Keratinocyte (primary cell): ENCODE measurements around the gene PAQR5. TPM values are rescaled to one million over a fixed set of nuclear protein-coding genes. Genes with fewer than 3 reads are reported as not detected.
A peak's percentile ranks its signal among the peaks of the same experiment; 100 is the strongest.

ENCODE experiments used
- DNase-seq: peaks from one replicate; pipeline ENCODE4 v3.0.0-alpha.2; 2011; ENCODE audit warnings: low read depth, missing footprints, low spot score
- FAIRE-seq: peaks from 2 replicates; lab custom pipeline; 2011; peaks lifted over from hg19 to GRCh38; lab: Jason Lieb, UNC
- H2AFZ ChIP-seq: 2 replicates; pipeline ENCODE4 v1.6.0; 2012; ENCODE audit warnings: low read length, control low read depth, inconsistent platforms; ENCODE audit not compliant: control insufficient read depth
- H3K27ac ChIP-seq: 2 replicates; pipeline ENCODE4 v1.5.1; 2011; ENCODE audit warnings: low read length; ENCODE audit not compliant: control insufficient read depth, insufficient read depth
- H3K27me3 ChIP-seq: 3 replicates; pipeline ENCODE4 v1.6.0; 2011; ENCODE audit warnings: low read length; ENCODE audit not compliant: control insufficient read depth, insufficient read depth; ENCODE audit errors: extremely low read depth
- H3K36me3 ChIP-seq, 2 experiments: 2 replicates in 1 of 2; 3 replicates in 1 of 2; pipeline ENCODE4 v1.5.1; 2011; ENCODE audit warnings: low read length in 2 of 2, mild to moderate bottlenecking in 1 of 2; ENCODE audit not compliant: control insufficient read depth in 2 of 2, insufficient read depth in 2 of 2; ENCODE audit errors: extremely low read depth in 1 of 2
- H3K4me1 ChIP-seq: 3 replicates; pipeline ENCODE4 v1.5.1; 2011; ENCODE audit warnings: low read length; ENCODE audit not compliant: control insufficient read depth, insufficient read depth; ENCODE audit errors: extremely low read depth
- H3K4me2 ChIP-seq: 3 replicates; pipeline ENCODE4 v1.6.0; 2011; ENCODE audit warnings: low read depth, low read length; ENCODE audit not compliant: control insufficient read depth, insufficient read depth; ENCODE audit errors: extremely low read depth
- H3K4me3 ChIP-seq, 3 experiments: fragments of 200-600 bp in 1 of 3; sonication (generic) in 1 of 3; 2 replicates in 2 of 3; 3 replicates in 1 of 3; pipeline ENCODE4 v1.5.1; 2011 to 2016; ENCODE audit warnings: low read length in 3 of 3, mild to moderate bottlenecking in 3 of 3, control low read depth in 2 of 3, inconsistent platforms in 1 of 3, low read depth in 1 of 3, mixed read lengths in 1 of 3, mixed run types in 1 of 3, moderate library complexity in 1 of 3; ENCODE audit not compliant: control insufficient read depth in 2 of 3, insufficient read depth in 2 of 3; ENCODE audit errors: extremely low read depth in 1 of 3
- H3K79me2 ChIP-seq: 2 replicates; pipeline ENCODE4 v1.6.0; 2012; ENCODE audit warnings: low read length; ENCODE audit not compliant: control insufficient read depth, insufficient read depth
- H3K9ac ChIP-seq: 3 replicates; pipeline ENCODE4 v1.6.0; 2011; ENCODE audit warnings: low read length; ENCODE audit not compliant: control insufficient read depth, insufficient read depth; ENCODE audit errors: extremely low read depth
- H3K9me1 ChIP-seq: 3 replicates; pipeline ENCODE4 v1.6.0; 2011; ENCODE audit warnings: low read length; ENCODE audit not compliant: control insufficient read depth, insufficient read depth; ENCODE audit errors: extremely low read depth
- H3K9me3 ChIP-seq: 2 replicates; pipeline ENCODE4 v1.5.1; 2012; ENCODE audit warnings: low read depth, low read length; ENCODE audit not compliant: control insufficient read depth
- H4K20me1 ChIP-seq: 3 replicates; pipeline ENCODE4 v1.6.0; 2011; ENCODE audit warnings: low read length; ENCODE audit not compliant: control insufficient read depth, insufficient read depth; ENCODE audit errors: extremely low read depth
- EZH2 ChIP-seq: IDR thresholded peaks from one replicate; pipeline ENCODE4 v1.6.1; 2012; ENCODE audit warnings: inconsistent platforms, mild to moderate bottlenecking, low read length, moderate library complexity
- dilution Hi-C: fragments of 300-500 bp; cut with MboI; formaldehyde crosslinking; loops from one replicate; pipeline ENCODE4 v1.7.0; 2020; ENCODE audit warnings: low sequenced_read_pairs; ENCODE audit not compliant: extremely low pct_ligation_motif_present
- polyA plus RNA-seq, 5 experiments: library from polyadenylated mRNA; depleted of rRNA in 3 of 5; stranded (reverse) in 3 of 5; stranded (forward) in 1 of 5; unstranded in 1 of 5; fragments of >200 nt; gene quantifications; 1 replicate in 1 of 5; 2 replicates in 3 of 5; 3 replicates in 1 of 5; pipeline versions ENCODE4 v1.2.1 to v1.2.3, GENCODE V29; 2011 to 2012; ENCODE audit warnings: missing spikeins in 2 of 5, low read depth in 1 of 5, low replicate concordance in 1 of 5
- TF ChIP-seq, protein P1 (sequence below), 3 experiments: IDR thresholded peaks in 1 of 3; conservative IDR thresholded peaks in 1 of 3; optimal IDR thresholded peaks in 1 of 3; 2 replicates in 2 of 3; 3 replicates in 1 of 3; pipeline versions ENCODE3 to v1.5.1; 2011; ENCODE audit warnings: low read length in 3 of 3, mild to moderate bottlenecking in 3 of 3, moderate library complexity in 2 of 3, control low read depth in 1 of 3, inconsistent platforms in 1 of 3; ENCODE audit not compliant: insufficient read depth in 2 of 3; ENCODE audit errors: extremely low read depth in 1 of 3

Gene PAQR5
- polyA plus RNA-seq, 1 donor (not counting 4 experiments of a cell fraction or from before 2014, with no cell fraction given) = 0.30 TPM

DNA sequence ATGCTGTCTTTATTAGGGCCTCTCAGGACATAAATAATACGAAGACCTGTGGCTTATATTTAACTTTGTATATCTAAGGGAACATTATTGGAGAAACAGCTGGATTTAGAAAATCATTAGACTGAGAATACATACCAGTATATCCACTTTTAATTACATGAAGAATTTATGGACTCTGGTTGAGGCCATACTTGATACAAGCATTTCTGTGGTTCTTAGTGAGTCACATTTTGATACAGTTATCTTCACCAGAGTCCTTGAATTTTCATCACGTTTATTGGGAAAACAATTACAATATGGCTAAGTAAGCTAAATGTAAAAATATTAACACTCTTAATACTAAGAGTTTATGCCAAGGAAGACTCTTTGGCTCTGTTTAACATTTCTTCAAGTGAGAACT lies 125.3 kb downstream of the PAQR5 start:
- dilution Hi-C loops = no loop called here
- peaks cover 0 to 22% of the 10 kb centered on the region in 2 experiments for H3K36me3 ChIP-seq

DNA sequence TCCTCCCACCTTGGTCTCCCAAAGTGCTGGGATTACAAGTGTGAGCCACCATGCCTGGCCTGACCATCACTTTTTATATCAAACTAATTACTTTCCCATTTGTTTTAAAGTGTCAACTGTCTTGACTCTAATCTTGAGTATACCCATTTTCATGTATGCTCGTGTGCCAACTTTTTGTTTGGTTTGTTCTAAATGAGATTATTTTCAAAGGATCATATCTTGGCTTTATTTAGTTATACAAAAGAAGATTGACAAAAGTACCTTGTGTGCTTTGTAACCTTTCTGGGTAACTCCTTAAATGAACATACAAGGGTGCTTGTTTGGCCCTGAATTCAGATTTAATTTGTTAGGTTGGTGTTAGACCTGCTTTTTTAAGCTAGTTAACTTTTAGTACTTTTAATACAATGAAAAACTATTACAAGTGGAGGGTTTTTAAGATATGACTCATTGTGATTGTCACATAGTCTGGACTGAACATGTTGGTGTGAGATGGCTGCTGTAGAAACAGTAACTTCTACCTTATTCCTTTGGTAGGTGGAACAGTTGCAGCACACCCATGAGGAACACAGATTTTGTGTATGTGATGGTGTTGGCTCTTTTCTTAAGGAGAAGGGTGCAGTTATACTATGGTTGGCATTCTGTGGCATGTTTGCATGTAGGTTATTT lies 126.2 kb downstream of the PAQR5 start:
- dilution Hi-C loops = no loop called here
- Histone ChIP-seq H3K9me3 (no peaks in the 10 kb centered on the region), H2AFZ (no peak overlapping the region), H3K79me2 (peaks cover 4% of the 10 kb centered on the region), H3K9me1 (no peaks in the 10 kb centered on the region), H3K4me1 (peaks cover 21% of the 10 kb centered on the region), H4K20me1 (no peaks in the 10 kb centered on the region), H3K27me3 (no peaks in the 10 kb centered on the region), H3K36me3 (peaks cover 2 to 17% of the 10 kb centered on the region in 2 experiments), H3K27ac (no peak overlapping the region), H3K4me3 (no peak overlapping the region), H3K4me2 (no peak overlapping the region), H3K9ac (no peak overlapping the region)
- no peak for TF ChIP-seq EZH2
- DNase-seq = no peak
- peak; percentile 17 for FAIRE-seq

More for the DNA sequence above, 125.3 kb downstream of the PAQR5 start:
- Histone ChIP-seq H2AFZ (no peak overlapping the region), H3K4me1 (peaks cover 21% of the 10 kb centered on the region), H3K4me3 (no peak overlapping the region), H3K9me1 (no peaks in the 10 kb centered on the region), H3K4me2 (no peak overlapping the region), H3K9ac (no peak overlapping the region), H4K20me1 (no peaks in the 10 kb centered on the region), H3K9me3 (no peaks in the 10 kb centered on the region), H3K27ac (no peak overlapping the region), H3K27me3 (no peaks in the 10 kb centered on the region), H3K79me2 (peaks cover 12% of the 10 kb centered on the region)
- no peak for TF ChIP-seq EZH2
- TF ChIP-seq, protein P1, sequence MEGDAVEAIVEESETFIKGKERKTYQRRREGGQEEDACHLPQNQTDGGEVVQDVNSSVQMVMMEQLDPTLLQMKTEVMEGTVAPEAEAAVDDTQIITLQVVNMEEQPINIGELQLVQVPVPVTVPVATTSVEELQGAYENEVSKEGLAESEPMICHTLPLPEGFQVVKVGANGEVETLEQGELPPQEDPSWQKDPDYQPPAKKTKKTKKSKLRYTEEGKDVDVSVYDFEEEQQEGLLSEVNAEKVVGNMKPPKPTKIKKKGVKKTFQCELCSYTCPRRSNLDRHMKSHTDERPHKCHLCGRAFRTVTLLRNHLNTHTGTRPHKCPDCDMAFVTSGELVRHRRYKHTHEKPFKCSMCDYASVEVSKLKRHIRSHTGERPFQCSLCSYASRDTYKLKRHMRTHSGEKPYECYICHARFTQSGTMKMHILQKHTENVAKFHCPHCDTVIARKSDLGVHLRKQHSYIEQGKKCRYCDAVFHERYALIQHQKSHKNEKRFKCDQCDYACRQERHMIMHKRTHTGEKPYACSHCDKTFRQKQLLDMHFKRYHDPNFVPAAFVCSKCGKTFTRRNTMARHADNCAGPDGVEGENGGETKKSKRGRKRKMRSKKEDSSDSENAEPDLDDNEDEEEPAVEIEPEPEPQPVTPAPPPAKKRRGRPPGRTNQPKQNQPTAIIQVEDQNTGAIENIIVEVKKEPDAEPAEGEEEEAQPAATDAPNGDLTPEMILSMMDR (optimal IDR thresholded peaks at IDR 0.05 in 1 of 3, IDR thresholded peaks at IDR 0.05 in 1 of 3, conservative IDR thresholded peaks at IDR 0.05 in 1 of 3; ENCODE audit: extremely low read depth in 1 of 3, insufficient read depth in 2 of 3, low read length in 3 of 3) = no peak
- no peak for DNase-seq
- FAIRE-seq = no peak
